ENCODE results near the gene BANK1.

BANK1 gene

GRCh38 chr4:101960431-101960830 lies 169.9 kb downstream of the BANK1 start:
- no peak for DNase-seq (ENCODE audit: low read depth)

GRCh38 chr4:101961144-101961543 lies 170.6 kb downstream of the BANK1 start:
- DNase-seq (ENCODE audit: low read depth) = no peak

GRCh38 chr4:101967697-101968346 lies 177.3 kb downstream of the BANK1 start:
- no peak for DNase-seq (ENCODE audit: low read depth)

- DNase-seq (ENCODE audit: low read depth) = no peak
These were observed 177.8 kb downstream of the BANK1 start for GRCh38 chr4:101968364-101968763.

GRCh38 chr4:101969965-101970364 lies 179.4 kb downstream of the BANK1 start:
- DNase-seq (ENCODE audit: low read depth) = no peak

GRCh38 chr4:101970547-101971155 lies 180.1 kb downstream of the BANK1 start:
- DNase-seq (ENCODE audit: low read depth) = no peak

- no peak for DNase-seq (ENCODE audit: low read depth)
These were observed 182.3 kb downstream of the BANK1 start for GRCh38 chr4:101972791-101973190.

- DNase-seq (ENCODE audit: low read depth) = no peak
These were observed 182.8 kb downstream of the BANK1 start for GRCh38 chr4:101973361-101973760.

GRCh38 chr4:101977076-101977475 lies 186.5 kb downstream of the BANK1 start:
- DNase-seq (ENCODE audit: low read depth) = peak; percentile 70

GRCh38 chr4:101981756-101982155 lies 191.2 kb downstream of the BANK1 start:
- DNase-seq (ENCODE audit: low read depth) = no peak

- DNase-seq (ENCODE audit: low read depth) = no peak
These were observed 193.3 kb downstream of the BANK1 start for GRCh38 chr4:101983835-101984234.

- DNase-seq (ENCODE audit: low read depth) = no peak
These were observed 197.2 kb downstream of the BANK1 start for GRCh38 chr4:101987623-101988243.

GRCh38 chr4:101989551-101989950 lies 199.0 kb downstream of the BANK1 start:
- DNase-seq (ENCODE audit: low read depth) = no peak

GRCh38 chr4:101992446-101992845 lies 201.9 kb downstream of the BANK1 start:
- no peak for DNase-seq (ENCODE audit: low read depth)

- no peak for DNase-seq (ENCODE audit: low read depth)
These were observed 202.7 kb downstream of the BANK1 start for GRCh38 chr4:101993002-101993841.

GRCh38 chr4:101993842-101994775 lies 203.6 kb downstream of the BANK1 start:
- no peak for DNase-seq (ENCODE audit: low read depth)

GRCh38 chr4:102007959-102008425 lies 217.5 kb downstream of the BANK1 start:
- DNase-seq (ENCODE audit: low read depth) = no peak

- DNase-seq (ENCODE audit: low read depth) = no peak
These were observed 218.2 kb downstream of the BANK1 start for GRCh38 chr4:102008711-102009110.

- DNase-seq (ENCODE audit: low read depth) = no peak
These were observed 231.8 kb downstream of the BANK1 start for GRCh38 chr4:102022343-102022742.

- no peak for DNase-seq (ENCODE audit: low read depth)
These were observed 237.4 kb downstream of the BANK1 start for GRCh38 chr4:102027961-102028360.

GRCh38 chr4:102031406-102031805 lies 240.9 kb downstream of the BANK1 start:
- no peak for DNase-seq (ENCODE audit: low read depth)

All from HS-27A (cell line).